B cell (primary cell): ENCODE results near the gene ANTXR1. TPM values are rescaled to one million over a fixed set of nuclear protein-coding genes. Genes with fewer than 3 reads are reported as not detected.

Experiments used
- ATAC-seq: fragments of 200-7000 bp; cut with Tn5 transposase; one replicate; pipeline ENCODE4 v1.10.0; 2021; ENCODE audit warnings: low read depth, mild to moderate bottlenecking, moderate number of reproducible peaks, moderate library complexity
- CTCF ChIA-PET: fragments of 350-600 bp; sonication (Branson Sonifier 250); formaldehyde crosslinking; loops from one replicate; lab custom pipeline; 2021; ENCODE audit warnings: antibody characterized with exemption, inconsistent platforms; lab: Charles Lee
- POLR2A ChIA-PET: fragments of 350-600 bp; sonication (Branson Sonifier 250); formaldehyde crosslinking; loops from one replicate; lab custom pipeline; 2021; ENCODE audit warnings: antibody characterized with exemption; lab: Charles Lee
- DNase-seq: peaks from one replicate; pipeline ENCODE4 v3.0.0; 2013
- H2AFZ ChIP-seq: 2 replicates; pipeline ENCODE4 v1.6.1; 2012; ENCODE audit warnings: mild to moderate bottlenecking, low read depth, low read length; ENCODE audit not compliant: insufficient read depth, poor library complexity, severe bottlenecking
- H3K27ac ChIP-seq, 2 donors: 1 replicate in 1 of 2; 2 replicates in 1 of 2; pipeline ENCODE4 v1.5.1; 2012 to 2013; ENCODE audit warnings: low read length in 2 of 2, mild to moderate bottlenecking in 2 of 2, moderate library complexity in 1 of 2
- H3K27me3 ChIP-seq, 4 experiments: fragments of 200-600 bp in 1 of 4; sonication (generic) in 1 of 4; replicated peaks in 1 of 4; 1 replicate in 2 of 4; 2 replicates in 2 of 4; pipeline versions ENCODE4 v1.6.1 to v1.7.0; 2013 to 2016; ENCODE audit warnings: low read length in 3 of 4, mild to moderate bottlenecking in 2 of 4, mixed read lengths in 1 of 4, moderate library complexity in 1 of 4; ENCODE audit not compliant: insufficient read depth in 4 of 4, control insufficient read depth in 3 of 4; ENCODE audit errors: control extremely low read depth in 1 of 4
- H3K36me3 ChIP-seq, 2 experiments: replicated peaks in 1 of 2; 1 replicate in 1 of 2; 2 replicates in 1 of 2; pipeline versions ENCODE4 v1.6.1 to v1.7.1; 2013; ENCODE audit warnings: low read length in 1 of 2; ENCODE audit not compliant: insufficient read depth in 2 of 2, control insufficient read depth in 1 of 2; ENCODE audit errors: control extremely low read depth in 1 of 2, extremely low read depth in 1 of 2
- H3K4me1 ChIP-seq, 2 donors: fragments of 200-600 bp in 1 of 2; sonication (generic) in 1 of 2; 1 replicate in 1 of 2; 2 replicates in 1 of 2; pipeline versions ENCODE4 v1.5.1 to v1.6.1; 2013 to 2017; ENCODE audit warnings: low read length in 2 of 2; ENCODE audit not compliant: control insufficient read depth in 2 of 2, insufficient read depth in 2 of 2
- H3K4me2 ChIP-seq: replicated peaks from 2 replicates; pipeline ENCODE3; 2012; ENCODE audit warnings: mild to moderate bottlenecking, low read depth, low read length; ENCODE audit not compliant: poor library complexity, severe bottlenecking
- H3K4me3 ChIP-seq, 5 experiments: fragments of 200-600 bp in 1 of 5; sonication (generic) in 1 of 5; 1 replicate in 3 of 5; 2 replicates in 2 of 5; pipeline versions ENCODE4 v1.5.1 to v1.7.0; 2011 to 2016; ENCODE audit warnings: low read length in 4 of 5, mild to moderate bottlenecking in 4 of 5, low read depth in 2 of 5, control low read depth in 1 of 5, moderate library complexity in 1 of 5; ENCODE audit not compliant: insufficient read depth in 1 of 5; ENCODE audit errors: control extremely low read depth in 1 of 5, extremely low read depth in 1 of 5
- H3K79me2 ChIP-seq: fragments of 200-600 bp; sonication (generic); one replicate; pipeline ENCODE4 v1.6.0; 2016; ENCODE audit warnings: low read length; ENCODE audit not compliant: control insufficient read depth, insufficient read depth
- H3K9ac ChIP-seq: fragments of 200-600 bp; sonication (generic); 2 replicates; pipeline ENCODE4 v1.6.1; 2017; ENCODE audit warnings: mild to moderate bottlenecking, low read length, moderate library complexity
- H3K9me3 ChIP-seq, 3 donors: one replicate each; pipeline versions ENCODE4 v1.6.1 to v1.7.1; 2013; ENCODE audit warnings: low read length in 2 of 3; ENCODE audit not compliant: control insufficient read depth in 2 of 3, insufficient read depth in 1 of 3; ENCODE audit errors: control extremely low read depth in 1 of 3
- H4K20me1 ChIP-seq: 2 replicates; pipeline ENCODE4 v1.6.0; 2012; ENCODE audit warnings: mild to moderate bottlenecking, low read length; ENCODE audit not compliant: insufficient read depth, control insufficient read depth, poor library complexity, severe bottlenecking
- H3K27ac Mint-ChIP-seq: one replicate; pipeline ENCODE4 v1.8.0; 2021; ENCODE audit warnings: mixed read lengths
- H3K27me3 Mint-ChIP-seq: one replicate; pipeline ENCODE4 v1.8.0; 2021; ENCODE audit warnings: mixed read lengths
- H3K4me1 Mint-ChIP-seq: one replicate; pipeline ENCODE4 v1.8.0; 2021; ENCODE audit warnings: mixed read lengths
- H3K4me3 Mint-ChIP-seq: one replicate; pipeline ENCODE4 v1.8.0; 2021; ENCODE audit warnings: mixed read lengths
- H3K9me3 Mint-ChIP-seq: one replicate; pipeline ENCODE4 v1.8.0; 2022; ENCODE audit warnings: mixed read lengths; ENCODE audit not compliant: insufficient read depth
- EZH2 ChIP-seq: IDR thresholded peaks from 2 replicates; pipeline ENCODE4 v1.6.1; 2012; ENCODE audit warnings: borderline replicate concordance, low read depth, mild to moderate bottlenecking, moderate library complexity, low read length; ENCODE audit not compliant: insufficient read depth, poor library complexity, severe bottlenecking
- whole genome bisulfite sequencing: methylation state at CpG from one replicate; pipeline ENCODE4 v1.1.5; 2013; ENCODE audit warnings: missing lambda C conversion rate; ENCODE audit not compliant: insufficient coverage; 5-methylcytosine and 5-hydroxymethylcytosine counted together
- intact Hi-C: fragments of 100-400 bp; cut with micrococcal nuclease; formaldehyde crosslinking; loops from one replicate; pipeline ENCODE4 v1.10.0; 2022
- polyA plus RNA-seq: library from polyadenylated mRNA; depleted of rRNA; stranded (reverse); fragments of >200 nt; gene quantifications from 2 replicates; pipeline ENCODE4 v1.2.3, GENCODE V29; 2012
- total RNA-seq, 2 donors: library from RNA; stranded (reverse); fragments of 120-200 nt in 1 of 2; gene quantifications; 1 replicate in 1 of 2; 2 replicates in 1 of 2; pipeline versions ENCODE4 v1.2.3 to v1.2.4, GENCODE V29; 2013 to 2022
- TF ChIP-seq, protein P1 (sequence below): fragments of 200-600 bp; IDR thresholded peaks from one replicate; pipeline ENCODE4 v1.8.0; 2022; ENCODE audit warnings: antibody characterized with exemption, mild to moderate bottlenecking

ANTXR1 gene
- total and polyA plus RNA-seq, 2 donors (not counting 1 experiment from before 2014, with no cell fraction given): not detected

DNA sequence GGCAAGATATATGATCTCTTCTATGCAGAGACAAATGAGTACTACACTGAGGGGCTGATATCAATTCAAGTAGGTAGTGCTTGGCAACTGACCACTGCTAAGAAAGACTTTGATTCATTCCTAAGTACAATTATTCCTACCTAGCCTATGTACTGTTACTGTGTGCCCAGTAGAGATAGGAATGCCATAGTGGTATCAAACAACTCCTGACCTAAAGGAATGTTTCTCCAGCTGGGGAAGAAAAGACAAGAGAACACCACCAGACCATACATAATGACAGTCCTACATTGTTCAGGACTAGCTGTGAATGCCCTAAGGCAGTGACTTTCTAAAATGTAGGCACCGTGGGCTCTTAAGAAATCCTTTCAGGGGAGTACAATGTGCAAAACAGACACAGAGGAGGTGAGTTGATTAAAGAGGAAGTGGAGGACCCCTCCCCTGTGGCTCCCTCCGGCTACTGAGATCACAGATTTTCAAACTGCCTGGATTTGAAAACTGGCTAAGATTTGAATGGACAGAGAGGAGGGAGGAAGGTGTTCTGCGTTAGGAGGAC lies 89.1 kb downstream of the ANTXR1 start:
- Mint-ChIP-seq H3K27me3 (peaks cover 14% of the 10 kb centered on the region), H3K4me1 (no peaks in the 10 kb centered on the region), H3K9me3 (no peaks in the 10 kb centered on the region), H3K4me3 (no peak overlapping the region), H3K27ac (no peak overlapping the region)
- DNase-seq (no peak), ATAC-seq (no peak)
- no peaks in the 10 kb centered on the region for H3K27me3 ChIP-seq
- intact Hi-C loops: no loop called here
- H3K9me3 ChIP-seq: no peaks in the 10 kb centered on the region
- WGBS: 85% methylated on average over 3 of the region's 3 CpGs
- no peak overlapping the region for H3K4me3 ChIP-seq
- no peaks in the 10 kb centered on the region for H4K20me1 ChIP-seq
- CTCF ChIA-PET: no interaction called here
- no peak for TF ChIP-seq EZH2
- TF ChIP-seq, protein P1, sequence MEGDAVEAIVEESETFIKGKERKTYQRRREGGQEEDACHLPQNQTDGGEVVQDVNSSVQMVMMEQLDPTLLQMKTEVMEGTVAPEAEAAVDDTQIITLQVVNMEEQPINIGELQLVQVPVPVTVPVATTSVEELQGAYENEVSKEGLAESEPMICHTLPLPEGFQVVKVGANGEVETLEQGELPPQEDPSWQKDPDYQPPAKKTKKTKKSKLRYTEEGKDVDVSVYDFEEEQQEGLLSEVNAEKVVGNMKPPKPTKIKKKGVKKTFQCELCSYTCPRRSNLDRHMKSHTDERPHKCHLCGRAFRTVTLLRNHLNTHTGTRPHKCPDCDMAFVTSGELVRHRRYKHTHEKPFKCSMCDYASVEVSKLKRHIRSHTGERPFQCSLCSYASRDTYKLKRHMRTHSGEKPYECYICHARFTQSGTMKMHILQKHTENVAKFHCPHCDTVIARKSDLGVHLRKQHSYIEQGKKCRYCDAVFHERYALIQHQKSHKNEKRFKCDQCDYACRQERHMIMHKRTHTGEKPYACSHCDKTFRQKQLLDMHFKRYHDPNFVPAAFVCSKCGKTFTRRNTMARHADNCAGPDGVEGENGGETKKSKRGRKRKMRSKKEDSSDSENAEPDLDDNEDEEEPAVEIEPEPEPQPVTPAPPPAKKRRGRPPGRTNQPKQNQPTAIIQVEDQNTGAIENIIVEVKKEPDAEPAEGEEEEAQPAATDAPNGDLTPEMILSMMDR: no peak
- H3K4me1 ChIP-seq: no peaks in the 10 kb centered on the region
- no peaks in the 10 kb centered on the region for H3K79me2 ChIP-seq
- no peak overlapping the region for H2AFZ ChIP-seq
- H3K27ac ChIP-seq: no peak overlapping the region
- H3K36me3 ChIP-seq: no peaks in the 10 kb centered on the region
- no peak overlapping the region for H3K9ac ChIP-seq
- POLR2A ChIA-PET: no interaction called here
- no peak overlapping the region for H3K4me2 ChIP-seq

- intact Hi-C loops: no loop called here
- ChIA-PET CTCF (no interaction called here), POLR2A (no interaction called here)
- no peak overlapping the region for H3K4me2 ChIP-seq
- Mint-ChIP-seq H3K27ac (no peak overlapping the region), H3K27me3 (peaks cover 10% of the 10 kb centered on the region), H3K9me3 (no peaks in the 10 kb centered on the region), H3K4me1 (no peaks in the 10 kb centered on the region), H3K4me3 (no peak overlapping the region)
- TF ChIP-seq, protein P1: no peak
- TF ChIP-seq EZH2: no peak
- no peak overlapping the region for H3K27ac ChIP-seq
- DNase-seq (no peak), ATAC-seq (no peak)
- no peaks in the 10 kb centered on the region for H3K4me1 ChIP-seq
- WGBS: 100% methylated on average over 1 of the region's 5 CpGs
- no peak overlapping the region for H3K4me3 ChIP-seq
- H3K9ac ChIP-seq: no peak overlapping the region
- no peaks in the 10 kb centered on the region for H3K9me3 ChIP-seq
- no peaks in the 10 kb centered on the region for H3K27me3 ChIP-seq
- H3K79me2 ChIP-seq: no peaks in the 10 kb centered on the region
- no peak overlapping the region for H2AFZ ChIP-seq
- no peaks in the 10 kb centered on the region for H3K36me3 ChIP-seq
- no peaks in the 10 kb centered on the region for H4K20me1 ChIP-seq
Measured at GRCh38 chr2:69103419-69103818, 90.4 kb downstream of the ANTXR1 start.
